Uterus (tissue), 4 donors: ENCODE results near the gene ACOXL. TPM values are rescaled to one million over a fixed set of nuclear protein-coding genes. Genes with fewer than 3 reads are reported as not detected.

Experiments used
- DNase-seq, 2 donors: peaks; one replicate each; pipeline ENCODE4 v3.0.0-alpha.2; 2019 to 2020
- H3K27ac ChIP-seq, 2 donors: fragments of 200-600 bp; sonication (generic); 1 replicate in 1 of 2; 2 replicates in 1 of 2; pipeline ENCODE4 v1.5.1; 2016 to 2018
- H3K27me3 ChIP-seq, 2 donors: fragments of 200-600 bp; sonication (generic); one replicate each; pipeline ENCODE4 v1.5.1; 2018 to 2019; ENCODE audit warnings: control low read depth in 1 of 2
- H3K36me3 ChIP-seq, 2 donors: fragments of 200-600 bp; sonication (generic); one replicate each; pipeline ENCODE4 v1.5.1; 2019; ENCODE audit warnings: control low read depth in 1 of 2
- H3K4me1 ChIP-seq, 2 donors: fragments of 200-600 bp; sonication (generic); one replicate each; pipeline ENCODE4 v1.5.1; 2018 to 2019; ENCODE audit warnings: control low read depth in 1 of 2
- H3K4me3 ChIP-seq, 2 donors: fragments of 200-600 bp; sonication (generic); 1 replicate in 1 of 2; 2 replicates in 1 of 2; pipeline ENCODE4 v1.5.1; 2018 to 2019; ENCODE audit warnings: mild to moderate bottlenecking in 1 of 2
- H3K9me3 ChIP-seq, 2 donors: fragments of 200-600 bp; sonication (generic); one replicate each; pipeline ENCODE4 v1.5.1; 2019; ENCODE audit warnings: control low read depth in 1 of 2
- POLR2A ChIP-seq, 2 donors: fragments of 450-650 bp; IDR thresholded peaks; one replicate each; pipeline ENCODE4 v1.6.1; 2016; ENCODE audit warnings: antibody characterized with exemption in 2 of 2, mild to moderate bottlenecking in 1 of 2, moderate library complexity in 1 of 2
- intact Hi-C: fragments of 100-400 bp; cut with DNase I; formaldehyde crosslinking; loops from one replicate; pipeline ENCODE4 v1.15.1; 2023; ENCODE audit warnings: low total_unique reads
- total RNA-seq, 4 donors: library from RNA; depleted of rRNA in 3 of 4; stranded (reverse); fragments of >200 nt in 3 of 4; gene quantifications; one replicate each; pipeline versions ENCODE4 v1.1.0 to v1.2.4, GENCODE V29; 2014 to 2023
- TF ChIP-seq, protein P1 (sequence below), 4 experiments: fragments of 200-600 bp in 2 of 4; fragments of 450-650 bp in 2 of 4; sonication (generic) in 2 of 4; IDR thresholded peaks; one replicate each; pipeline ENCODE4 v1.5.1; 2016 to 2019; ENCODE audit warnings: antibody characterized with exemption in 4 of 4, mild to moderate bottlenecking in 2 of 4, moderate library complexity in 1 of 4
- donor health status: DM: yes; HTN: yes; CAD: no.

Gene ACOXL
- total RNA-seq, 4 donors from 2014 or later, result 0.18 to 0.41 TPM; not detected in 2

DNA sequence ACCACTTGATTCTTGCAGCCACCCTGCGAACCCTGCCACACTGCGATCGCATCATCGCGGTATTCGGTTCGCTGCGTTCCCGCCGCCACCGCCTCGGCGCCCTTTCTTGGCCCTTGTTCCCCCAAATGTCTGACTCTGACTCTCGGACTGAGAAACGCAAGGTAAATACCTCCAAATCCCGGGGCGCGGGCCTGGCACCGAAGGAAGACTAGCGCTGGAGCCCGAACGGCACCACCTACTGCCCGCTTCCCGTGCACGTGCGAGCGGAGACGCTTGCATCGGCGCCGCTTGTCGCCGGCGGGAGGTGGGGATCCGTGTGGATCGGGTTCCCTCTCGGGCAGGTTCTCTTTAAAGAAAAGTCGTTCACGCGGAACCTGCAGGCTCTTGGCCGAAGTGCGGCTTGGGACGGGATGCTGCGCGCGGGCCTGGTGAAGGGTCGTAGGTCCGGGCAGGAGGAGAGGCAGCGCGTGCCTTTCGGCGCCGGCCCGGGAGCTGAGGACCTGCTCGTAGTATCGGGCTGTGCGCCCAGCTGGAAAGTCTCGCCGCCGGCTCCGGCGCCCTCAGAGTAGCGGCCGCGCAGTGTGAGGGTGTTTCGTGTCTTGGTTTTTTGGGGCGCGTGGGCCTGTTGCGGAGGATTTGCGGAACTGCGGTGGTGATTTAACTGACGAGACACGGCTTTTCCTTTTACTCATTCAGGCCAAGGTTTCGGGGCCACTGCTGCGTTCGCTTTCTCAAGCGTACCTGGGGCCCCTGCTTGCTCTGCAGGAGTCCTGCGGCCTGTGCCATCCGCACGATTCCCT is 388.9 kb downstream of the ACOXL start:
- Histone ChIP-seq H3K36me3 (no peaks in the 10 kb centered on the region), H3K27me3 (no peaks in the 10 kb centered on the region), H3K4me1 (peaks cover 0 to 4% of the 10 kb centered on the region in 2 donors), H3K9me3 (no peaks in the 10 kb centered on the region), H3K4me3 (peak overlapping the region; percentile 61 to 86), H3K27ac (peak overlapping the region; percentile 42 to 63)
- DNase-seq, result peak; percentile 27 to 35
- intact Hi-C loops, result no loop called here
- TF ChIP-seq POLR2A (IDR thresholded peaks at IDR 0.05), result no peak
- TF ChIP-seq, protein P1, sequence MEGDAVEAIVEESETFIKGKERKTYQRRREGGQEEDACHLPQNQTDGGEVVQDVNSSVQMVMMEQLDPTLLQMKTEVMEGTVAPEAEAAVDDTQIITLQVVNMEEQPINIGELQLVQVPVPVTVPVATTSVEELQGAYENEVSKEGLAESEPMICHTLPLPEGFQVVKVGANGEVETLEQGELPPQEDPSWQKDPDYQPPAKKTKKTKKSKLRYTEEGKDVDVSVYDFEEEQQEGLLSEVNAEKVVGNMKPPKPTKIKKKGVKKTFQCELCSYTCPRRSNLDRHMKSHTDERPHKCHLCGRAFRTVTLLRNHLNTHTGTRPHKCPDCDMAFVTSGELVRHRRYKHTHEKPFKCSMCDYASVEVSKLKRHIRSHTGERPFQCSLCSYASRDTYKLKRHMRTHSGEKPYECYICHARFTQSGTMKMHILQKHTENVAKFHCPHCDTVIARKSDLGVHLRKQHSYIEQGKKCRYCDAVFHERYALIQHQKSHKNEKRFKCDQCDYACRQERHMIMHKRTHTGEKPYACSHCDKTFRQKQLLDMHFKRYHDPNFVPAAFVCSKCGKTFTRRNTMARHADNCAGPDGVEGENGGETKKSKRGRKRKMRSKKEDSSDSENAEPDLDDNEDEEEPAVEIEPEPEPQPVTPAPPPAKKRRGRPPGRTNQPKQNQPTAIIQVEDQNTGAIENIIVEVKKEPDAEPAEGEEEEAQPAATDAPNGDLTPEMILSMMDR (IDR thresholded peaks at IDR 0.05), result no peak

- Histone ChIP-seq H3K4me3 (peak overlapping the region; percentile 61 to 86), H3K9me3 (no peaks in the 10 kb centered on the region), H3K27me3 (no peaks in the 10 kb centered on the region), H3K4me1 (peaks cover 0 to 4% of the 10 kb centered on the region in 2 donors), H3K27ac (peak overlapping the region; percentile 42 to 63), H3K36me3 (no peaks in the 10 kb centered on the region)
- intact Hi-C loops, result no loop called here
- TF ChIP-seq, protein P1 (IDR thresholded peaks at IDR 0.05), result peak in 1 of 4 experiments; percentile 6
- TF ChIP-seq POLR2A (IDR thresholded peaks at IDR 0.05), result peak in 1 of 2 donors; percentile 91
- DNase-seq, result peak; percentile 79 to 90
Measured at GRCh38 chr2:111121828-111122630, 389.7 kb downstream of the ACOXL start.

DNA sequence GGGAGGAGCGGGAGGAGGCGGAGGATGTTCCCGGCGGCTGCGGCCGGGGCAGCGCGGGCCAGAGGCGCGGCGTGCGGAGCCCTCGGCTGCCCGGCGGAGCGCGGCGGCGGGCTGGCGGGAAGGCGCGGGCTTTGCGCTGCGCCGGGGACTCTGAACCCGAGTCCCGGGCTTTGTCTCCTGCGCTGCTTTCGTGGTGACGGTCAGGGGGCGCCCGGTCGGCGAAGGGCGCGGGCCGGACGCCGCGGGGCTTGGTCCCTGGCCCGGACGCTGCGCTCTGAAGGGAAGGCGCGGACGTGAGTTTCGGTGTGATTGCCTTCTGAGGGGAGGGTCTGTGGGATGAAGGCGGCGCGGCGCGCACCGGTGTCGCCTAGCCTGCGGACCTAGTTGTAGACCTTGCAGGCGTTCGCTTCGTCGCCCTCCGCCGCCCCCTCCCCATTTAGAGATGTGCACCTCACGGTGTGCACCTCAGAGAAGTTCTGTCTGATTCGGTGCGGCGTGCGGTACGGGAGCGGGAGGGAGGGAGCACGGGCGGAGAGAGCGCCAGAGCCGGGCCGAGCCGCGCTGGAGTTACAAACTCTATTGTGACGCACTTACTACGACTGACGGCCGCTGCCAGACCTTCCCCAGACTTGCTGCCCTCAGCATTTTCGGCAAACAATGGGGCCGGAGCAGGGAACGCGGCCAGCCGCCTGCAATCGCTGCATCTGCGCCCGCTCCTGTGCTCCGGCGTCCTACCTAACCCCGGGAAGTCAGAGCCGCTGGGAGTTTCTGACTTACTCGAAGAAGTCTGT is 390.5 kb downstream of the ACOXL start:
- peak; percentile 18 to 88 for TF ChIP-seq POLR2A (IDR thresholded peaks at IDR 0.05)
- TF ChIP-seq, protein P1 (IDR thresholded peaks at IDR 0.05), result no peak
- H3K4me3 ChIP-seq, result peak overlapping the region; percentile 49 to 86
- H3K9me3 ChIP-seq, result no peaks in the 10 kb centered on the region
- peak overlapping the region; percentile 28 to 75 for H3K27ac ChIP-seq
- H3K4me1 ChIP-seq, result peaks cover 0 to 4% of the 10 kb centered on the region in 2 donors
- no peaks in the 10 kb centered on the region for H3K27me3 ChIP-seq
- no peaks in the 10 kb centered on the region for H3K36me3 ChIP-seq
- intact Hi-C loops, result no loop called here
- DNase-seq, result peak; percentile 80

DNA sequence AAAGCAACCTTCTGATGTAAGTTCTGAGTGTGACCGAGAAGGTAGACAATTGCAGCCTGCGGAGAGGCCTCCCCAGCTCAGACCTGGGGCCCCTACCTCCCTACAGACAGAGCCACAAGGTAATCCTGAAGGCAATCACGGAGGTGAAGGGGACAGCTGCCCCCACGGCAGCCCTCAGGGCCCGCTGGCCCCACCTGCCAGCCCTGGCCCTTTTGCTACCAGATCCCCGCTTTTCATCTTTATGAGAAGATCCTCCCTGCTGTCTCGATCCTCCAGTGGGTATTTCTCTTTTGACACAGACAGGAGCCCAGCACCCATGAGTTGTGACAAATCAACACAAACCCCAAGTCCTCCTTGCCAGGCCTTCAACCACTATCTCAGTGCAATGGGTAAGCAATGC is 391.4 kb downstream of the ACOXL start:
- peak overlapping the region in 1 of 2 donors; percentile 86 for H3K4me3 ChIP-seq
- intact Hi-C loops, result no loop called here

More for the DNA sequence above, 391.4 kb downstream of the ACOXL start:
- Histone ChIP-seq H3K4me1 (peaks cover 0 to 4% of the 10 kb centered on the region in 2 donors), H3K27me3 (no peaks in the 10 kb centered on the region), H3K27ac (no peak overlapping the region), H3K36me3 (no peaks in the 10 kb centered on the region), H3K9me3 (no peaks in the 10 kb centered on the region)
- no peak for DNase-seq
- TF ChIP-seq, protein P1 (IDR thresholded peaks at IDR 0.05), result no peak
- TF ChIP-seq POLR2A (IDR thresholded peaks at IDR 0.05), result no peak
